Measurements from ENCODE around the gene ARL5A. TPM values are rescaled to one million over a fixed set of nuclear protein-coding genes. Genes with fewer than 3 reads are reported as not detected.

ARL5A gene
- polyA plus RNA-seq, 2 of the 4 experiments (the other 2 are of a cell fraction): 28.4 to 29.5 TPM

- Histone ChIP-seq H3K4me3 (no peak overlapping the region), H3K4me2 (no peak overlapping the region), H3K4me1 (0 out of 3 replicates have a peak, but pooled peaks cover under 1% of the 10 kb centered on the region), H3K27ac (no peak overlapping the region), H3K9me3 (no peaks in the 10 kb centered on the region)
- TF ChIP-seq EHMT2 (IDR thresholded peaks at IDR 0.05; ENCODE audit: low read depth): no peak
- TF ChIP-seq RNF2 (IDR thresholded peaks at IDR 0.05; ENCODE audit: borderline replicate concordance, low read depth): no peak
- no peak for TF ChIP-seq CHD4 (IDR thresholded peaks at IDR 0.05; ENCODE audit: borderline replicate concordance)
- TF ChIP-seq NFE2L2 (conservative IDR thresholded peaks at IDR 0.05; ENCODE audit: low read length): no peak
- no peak for TF ChIP-seq RCOR1 (IDR thresholded peaks at IDR 0.05; ENCODE audit: low read depth, low read length)
- no peak for TF ChIP-seq MAFK (IDR thresholded peaks at IDR 0.05; ENCODE audit: partially characterized antibody)
- TF ChIP-seq MYC (IDR thresholded peaks at IDR 0.05; ENCODE audit: borderline replicate concordance, low read length): no peak
- TF ChIP-seq HDAC2 (IDR thresholded peaks at IDR 0.05): no peak
- TF ChIP-seq CBX8 (IDR thresholded peaks at IDR 0.05): no peak
- no peak for TF ChIP-seq GATA3 (IDR thresholded peaks at IDR 0.05; ENCODE audit: borderline replicate concordance)
- no peak for TF ChIP-seq TFCP2L1 (CRISPR knock-in tag; IDR thresholded peaks at IDR 0.05)
- TF ChIP-seq PBX3 (IDR thresholded peaks at IDR 0.05): no peak
- ChIA-PET POLR2A (no interaction called here), CTCF (no interaction called here)
- no peak for DNase-seq (ENCODE audit: low read depth in 1 of 2, low spot score in 1 of 2)
- ATAC-seq: no peak
- WGBS (ENCODE audit: missing lambda C conversion rate): 81% methylated on average over 3 of the region's 3 CpGs
- FAIRE-seq: no peak
These were observed 5.8 kb upstream of the ARL5A start for GRCh38 chr2:151833984-151834383.

- no peak for FAIRE-seq
- Histone ChIP-seq H3K4me1 (peaks cover 14% of the 10 kb centered on the region; the same call in 2 of the 3 replicates), H3K27ac (no peak overlapping the region), H3K4me3 (no peak overlapping the region), H3K9me3 (no peaks in the 10 kb centered on the region), H3K4me2 (no peak overlapping the region)
- ATAC-seq: no peak
- TF ChIP-seq HEYL (CRISPR knock-in tag; IDR thresholded peaks at IDR 0.05) (no peak), RAD21 (conservative IDR thresholded peaks at IDR 0.05 in 1 of 2, IDR thresholded peaks at IDR 0.05 in 1 of 2) (no peak), NR3C1 (IDR thresholded peaks at IDR 0.05) (no peak), POLR2A (IDR thresholded peaks at IDR 0.05; ENCODE audit: low read length) (no peak), MYC (IDR thresholded peaks at IDR 0.05; ENCODE audit: borderline replicate concordance, low read length) (no peak), SMC3 (IDR thresholded peaks at IDR 0.05) (no peak), NFE2L2 (conservative IDR thresholded peaks at IDR 0.05; ENCODE audit: low read length) (no peak), SREBF2 (IDR thresholded peaks at IDR 0.05) (no peak), CHD4 (IDR thresholded peaks at IDR 0.05; ENCODE audit: borderline replicate concordance) (no peak), PBX3 (IDR thresholded peaks at IDR 0.05) (no peak), EHF (CRISPR knock-in tag; IDR thresholded peaks at IDR 0.05) (no peak), RNF2 (IDR thresholded peaks at IDR 0.05; ENCODE audit: borderline replicate concordance, low read depth) (no peak), USF2 (IDR thresholded peaks at IDR 0.05) (no peak), ZFP36 (IDR thresholded peaks at IDR 0.05; ENCODE audit: borderline replicate concordance, partially characterized antibody) (no peak), KDM5A (IDR thresholded peaks at IDR 0.05) (no peak), MAZ (IDR thresholded peaks at IDR 0.05; ENCODE audit: borderline replicate concordance, low read depth, low read length) (no peak)
- TF ChIP-seq, protein P1, sequence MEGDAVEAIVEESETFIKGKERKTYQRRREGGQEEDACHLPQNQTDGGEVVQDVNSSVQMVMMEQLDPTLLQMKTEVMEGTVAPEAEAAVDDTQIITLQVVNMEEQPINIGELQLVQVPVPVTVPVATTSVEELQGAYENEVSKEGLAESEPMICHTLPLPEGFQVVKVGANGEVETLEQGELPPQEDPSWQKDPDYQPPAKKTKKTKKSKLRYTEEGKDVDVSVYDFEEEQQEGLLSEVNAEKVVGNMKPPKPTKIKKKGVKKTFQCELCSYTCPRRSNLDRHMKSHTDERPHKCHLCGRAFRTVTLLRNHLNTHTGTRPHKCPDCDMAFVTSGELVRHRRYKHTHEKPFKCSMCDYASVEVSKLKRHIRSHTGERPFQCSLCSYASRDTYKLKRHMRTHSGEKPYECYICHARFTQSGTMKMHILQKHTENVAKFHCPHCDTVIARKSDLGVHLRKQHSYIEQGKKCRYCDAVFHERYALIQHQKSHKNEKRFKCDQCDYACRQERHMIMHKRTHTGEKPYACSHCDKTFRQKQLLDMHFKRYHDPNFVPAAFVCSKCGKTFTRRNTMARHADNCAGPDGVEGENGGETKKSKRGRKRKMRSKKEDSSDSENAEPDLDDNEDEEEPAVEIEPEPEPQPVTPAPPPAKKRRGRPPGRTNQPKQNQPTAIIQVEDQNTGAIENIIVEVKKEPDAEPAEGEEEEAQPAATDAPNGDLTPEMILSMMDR (IDR thresholded peaks at IDR 0.05): no peak
- CTCF ChIA-PET: interaction anchor here (2.3 kb wide), 1 partner anchor 10 kb away, joined by 7 read pairs; no protein-coding TSS in a partner anchor
- POLR2A ChIA-PET: no interaction called here
- DNase-seq (ENCODE audit: low read depth in 1 of 2, low spot score in 1 of 2): no peak
- 85% methylated on average over 2 of the region's 2 CpGs for WGBS (ENCODE audit: missing lambda C conversion rate)
These were observed 2.7 kb upstream of the ARL5A start for GRCh38 chr2:151830961-151831360.

Data from A549 (cell line).